Measurements from ENCODE around the gene IL12A.

IL12A gene

GRCh38 chr3:159948429-159949144 lies 40.0 kb upstream of the IL12A start:
- TF ChIP-seq REST (IDR thresholded peaks at IDR 0.05; ENCODE audit: insufficient read depth in 1 of 2, low read depth in 2 of 2, low read length in 2 of 2) (no peak), POLR2AphosphoS5 (IDR thresholded peaks at IDR 0.05; ENCODE audit: low read depth, low read length) (no peak), FOXP2 (optimal IDR thresholded peaks at IDR 0.05; ENCODE audit: borderline replicate concordance, extremely low read depth, extremely low read length, insufficient read depth) (no peak), SIN3A (IDR thresholded peaks at IDR 0.05; ENCODE audit: borderline replicate concordance, insufficient read depth, low read length) (no peak), TAF1 (IDR thresholded peaks at IDR 0.05; ENCODE audit: borderline replicate concordance, insufficient read depth, low read length) (no peak)

GRCh38 chr3:159950156-159950898 lies 38.3 kb upstream of the IL12A start:
- no peak for TF ChIP-seq TAF1 (IDR thresholded peaks at IDR 0.05; ENCODE audit: borderline replicate concordance, insufficient read depth, low read length)

GRCh38 chr3:159951540-159951939 lies 37.1 kb upstream of the IL12A start:
- TF ChIP-seq FOXP2 (optimal IDR thresholded peaks at IDR 0.05; ENCODE audit: borderline replicate concordance, extremely low read depth, extremely low read length, insufficient read depth), result no peak
- no peak for TF ChIP-seq SIN3A (IDR thresholded peaks at IDR 0.05; ENCODE audit: borderline replicate concordance, insufficient read depth, low read length)
- TF ChIP-seq POLR2AphosphoS5 (IDR thresholded peaks at IDR 0.05; ENCODE audit: low read depth, low read length), result no peak
- no peak for TF ChIP-seq REST (IDR thresholded peaks at IDR 0.05; ENCODE audit: insufficient read depth in 1 of 2, low read depth in 2 of 2, low read length in 2 of 2)
- no peak for TF ChIP-seq TAF1 (IDR thresholded peaks at IDR 0.05; ENCODE audit: borderline replicate concordance, insufficient read depth, low read length)

- no peak for TF ChIP-seq SIN3A (IDR thresholded peaks at IDR 0.05; ENCODE audit: borderline replicate concordance, insufficient read depth, low read length)
- no peak for TF ChIP-seq REST (IDR thresholded peaks at IDR 0.05; ENCODE audit: insufficient read depth in 1 of 2, low read depth in 2 of 2, low read length in 2 of 2)
These were observed 35.1 kb upstream of the IL12A start for GRCh38 chr3:159953325-159954085.

GRCh38 chr3:159960188-159961148 lies 28.2 kb upstream of the IL12A start:
- no peak for TF ChIP-seq SIN3A (IDR thresholded peaks at IDR 0.05; ENCODE audit: borderline replicate concordance, insufficient read depth, low read length)
- TF ChIP-seq REST (IDR thresholded peaks at IDR 0.05; ENCODE audit: insufficient read depth in 1 of 2, low read depth in 2 of 2, low read length in 2 of 2), result no peak

Data from PFSK-1 (cell line).